OCI-LY1 (cell line): Measurements from ENCODE around the gene POLD3.

Source experiments
- H2AFZ ChIP-seq: fragments of 200-600 bp; sonication (generic), shearing (Covaris generic); 2 replicates; pipeline ENCODE4 v1.6.0; 2014; ENCODE audit warnings: antibody characterized with exemption, mild to moderate bottlenecking, low read length
- H3F3A ChIP-seq: fragments of 200-600 bp; sonication (generic), shearing (Covaris generic); 2 replicates; pipeline ENCODE4 v1.6.0; 2014; ENCODE audit warnings: mild to moderate bottlenecking, antibody characterized with exemption, low read length, moderate library complexity; ENCODE audit not compliant: insufficient read depth
- H3K27ac ChIP-seq: fragments of 200-600 bp; sonication (generic); 2 replicates; pipeline ENCODE4 v1.5.1; 2014; ENCODE audit warnings: low read length, mixed run types, mild to moderate bottlenecking, low read depth; ENCODE audit not compliant: poor library complexity, severe bottlenecking
- H3K27me3 ChIP-seq: fragments of 200-600 bp; sonication (generic); 2 replicates; pipeline ENCODE4 v1.6.0; 2014; ENCODE audit warnings: antibody characterized with exemption, mild to moderate bottlenecking, low read length, moderate library complexity; ENCODE audit not compliant: insufficient read depth
- H3K36me3 ChIP-seq: fragments of 200-600 bp; sonication (generic); 2 replicates; pipeline ENCODE4 v1.6.1; 2014; ENCODE audit warnings: mild to moderate bottlenecking, antibody characterized with exemption, low read length, moderate library complexity, mixed read lengths; ENCODE audit not compliant: insufficient read depth
- H3K4me1 ChIP-seq: fragments of 200-600 bp; sonication (generic); 2 replicates; pipeline ENCODE4 v1.5.1; 2014; ENCODE audit warnings: mild to moderate bottlenecking, low read length, moderate library complexity; ENCODE audit not compliant: insufficient read depth, severe bottlenecking
- H3K4me2 ChIP-seq: fragments of 200-600 bp; sonication (generic), shearing (Covaris generic); 2 replicates; pipeline ENCODE4 v1.6.1; 2014; ENCODE audit warnings: low read length
- H3K4me3 ChIP-seq: fragments of 200-600 bp; sonication (generic); 2 replicates; pipeline ENCODE4 v1.5.1; 2014; ENCODE audit warnings: low read length, low read depth, mild to moderate bottlenecking, mixed read lengths; ENCODE audit not compliant: poor library complexity, severe bottlenecking
- H3K79me2 ChIP-seq: fragments of 200-600 bp; shearing (Covaris generic); 2 replicates; pipeline ENCODE4 v1.6.1; 2016; ENCODE audit warnings: mixed run types, low read length, mixed read lengths; ENCODE audit not compliant: insufficient read depth
- H3K9ac ChIP-seq: fragments of 200-600 bp; sonication (generic), shearing (Covaris generic); 2 replicates; pipeline ENCODE4 v1.6.1; 2014; ENCODE audit warnings: mild to moderate bottlenecking, low read length, mixed read lengths
- H3K9me2 ChIP-seq: fragments of 200-600 bp; sonication (generic), shearing (Covaris generic); 2 replicates; pipeline ENCODE4 v1.6.1; 2014; ENCODE audit warnings: low read depth, mild to moderate bottlenecking, low read length, mixed read lengths
- H3K9me3 ChIP-seq: fragments of 200-600 bp; shearing (Covaris generic); 2 replicates; pipeline ENCODE4 v1.6.1; 2014; ENCODE audit warnings: low read length, mixed read lengths
- H4K20me1 ChIP-seq: fragments of 200-600 bp; sonication (generic), shearing (Covaris generic); 2 replicates; pipeline ENCODE4 v1.6.0; 2016; ENCODE audit warnings: mild to moderate bottlenecking, low read length; ENCODE audit not compliant: insufficient read depth
- EZH2 ChIP-seq: fragments of 200-600 bp; sonication (generic), shearing (Covaris generic); IDR thresholded peaks from 2 replicates; pipeline ENCODE4 v1.8.0; 2017; ENCODE audit warnings: borderline replicate concordance, mixed run types, mild to moderate bottlenecking, antibody characterized with exemption, low read length, moderate library complexity, mixed read lengths
- TF ChIP-seq, protein P1 (sequence below): fragments of 200-600 bp; sonication (generic), shearing (Covaris generic); IDR thresholded peaks from 2 replicates; pipeline ENCODE4 v1.5.1; 2017; ENCODE audit warnings: mild to moderate bottlenecking, antibody characterized with exemption, low read length, moderate library complexity, mixed read lengths

Gene POLD3

DNA sequence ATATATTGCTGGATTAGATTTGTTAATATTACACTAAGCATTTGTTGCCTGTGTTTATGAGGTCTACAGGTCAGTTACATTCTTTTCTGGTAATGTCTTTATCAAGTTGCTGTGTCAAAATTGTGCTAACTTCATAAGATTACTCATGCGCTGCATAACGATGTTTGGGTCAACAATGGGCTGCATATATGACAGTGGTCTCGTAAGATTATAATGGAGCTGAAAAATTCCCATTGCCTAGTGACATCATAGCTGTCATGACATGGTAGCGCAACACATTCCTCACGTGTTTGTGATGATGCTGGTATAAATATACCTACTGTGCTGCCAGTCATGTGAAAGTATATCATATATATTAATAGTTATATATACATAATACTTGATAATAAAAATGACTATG lies 34.2 kb downstream of the POLD3 start:
- Histone ChIP-seq H3K9me2 (no peaks in the 10 kb centered on the region), H4K20me1 (no peaks in the 10 kb centered on the region), H3K27me3 (no peaks in the 10 kb centered on the region), H3K4me1 (no peaks in the 10 kb centered on the region), H2AFZ (no peak overlapping the region), H3K9ac (no peak overlapping the region), H3F3A (no peaks in the 10 kb centered on the region), H3K4me2 (no peak overlapping the region), H3K27ac (no peak overlapping the region), H3K4me3 (no peak overlapping the region), H3K79me2 (no peaks in the 10 kb centered on the region), H3K9me3 (no peaks in the 10 kb centered on the region), H3K36me3 (peaks cover 64% of the 10 kb centered on the region)
- TF ChIP-seq EZH2, result no peak
- TF ChIP-seq, protein P1, sequence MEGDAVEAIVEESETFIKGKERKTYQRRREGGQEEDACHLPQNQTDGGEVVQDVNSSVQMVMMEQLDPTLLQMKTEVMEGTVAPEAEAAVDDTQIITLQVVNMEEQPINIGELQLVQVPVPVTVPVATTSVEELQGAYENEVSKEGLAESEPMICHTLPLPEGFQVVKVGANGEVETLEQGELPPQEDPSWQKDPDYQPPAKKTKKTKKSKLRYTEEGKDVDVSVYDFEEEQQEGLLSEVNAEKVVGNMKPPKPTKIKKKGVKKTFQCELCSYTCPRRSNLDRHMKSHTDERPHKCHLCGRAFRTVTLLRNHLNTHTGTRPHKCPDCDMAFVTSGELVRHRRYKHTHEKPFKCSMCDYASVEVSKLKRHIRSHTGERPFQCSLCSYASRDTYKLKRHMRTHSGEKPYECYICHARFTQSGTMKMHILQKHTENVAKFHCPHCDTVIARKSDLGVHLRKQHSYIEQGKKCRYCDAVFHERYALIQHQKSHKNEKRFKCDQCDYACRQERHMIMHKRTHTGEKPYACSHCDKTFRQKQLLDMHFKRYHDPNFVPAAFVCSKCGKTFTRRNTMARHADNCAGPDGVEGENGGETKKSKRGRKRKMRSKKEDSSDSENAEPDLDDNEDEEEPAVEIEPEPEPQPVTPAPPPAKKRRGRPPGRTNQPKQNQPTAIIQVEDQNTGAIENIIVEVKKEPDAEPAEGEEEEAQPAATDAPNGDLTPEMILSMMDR, result no peak

DNA sequence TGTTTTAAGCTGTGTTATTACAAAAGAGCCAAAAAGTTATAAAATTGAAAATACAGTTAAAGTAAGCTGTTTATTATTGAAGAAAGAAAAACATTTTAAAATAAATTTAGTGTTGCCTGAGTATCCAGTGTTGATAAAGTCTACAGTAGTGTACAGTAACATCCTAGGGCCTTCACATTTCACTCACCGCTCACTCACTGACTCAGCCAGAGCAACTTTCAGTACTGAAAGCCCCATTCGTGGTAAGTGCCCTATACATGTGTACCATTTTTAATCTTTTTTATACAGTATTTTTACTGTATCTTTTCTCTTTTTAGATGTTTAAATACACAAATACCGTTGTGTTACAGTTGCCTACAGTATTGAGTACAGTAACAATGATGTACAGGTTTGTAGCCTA lies 35.0 kb downstream of the POLD3 start:
- H2AFZ ChIP-seq, result no peak overlapping the region
- no peak overlapping the region for H3K4me3 ChIP-seq
- H3K36me3 ChIP-seq, result peaks cover 71% of the 10 kb centered on the region
- H3K9ac ChIP-seq, result no peak overlapping the region
- H3K4me2 ChIP-seq, result no peak overlapping the region
- H3K9me3 ChIP-seq, result no peaks in the 10 kb centered on the region
- no peak overlapping the region for H3K27ac ChIP-seq
- no peaks in the 10 kb centered on the region for H3K9me2 ChIP-seq
- TF ChIP-seq EZH2, result no peak
- TF ChIP-seq, protein P1, result no peak
- H3K27me3 ChIP-seq, result no peaks in the 10 kb centered on the region
- H3K4me1 ChIP-seq, result no peaks in the 10 kb centered on the region
- no peaks in the 10 kb centered on the region for H4K20me1 ChIP-seq
- no peaks in the 10 kb centered on the region for H3K79me2 ChIP-seq
- no peaks in the 10 kb centered on the region for H3F3A ChIP-seq

DNA sequence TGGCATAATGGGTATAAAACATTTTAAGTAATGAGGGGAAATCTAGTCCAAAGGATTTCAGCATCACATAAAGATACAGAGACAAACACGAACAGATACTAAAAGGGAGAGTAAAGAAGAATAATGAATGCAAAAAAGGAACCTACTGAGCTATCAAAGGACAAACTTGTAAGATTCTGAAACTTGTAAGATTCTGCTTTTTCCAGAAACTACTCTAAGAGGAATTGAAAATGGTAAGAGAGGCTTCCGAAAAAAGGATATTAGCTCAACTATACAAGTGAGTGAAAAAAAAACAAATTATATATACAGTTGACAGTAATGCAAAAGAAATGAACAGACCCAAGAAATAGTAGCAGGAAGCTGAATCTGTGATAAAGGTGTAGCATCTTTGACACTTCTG lies 37.7 kb downstream of the POLD3 start:
- H3K4me2 ChIP-seq, result no peak overlapping the region
- TF ChIP-seq, protein P1, result no peak
- TF ChIP-seq EZH2, result no peak
- no peaks in the 10 kb centered on the region for H3F3A ChIP-seq
- H3K9me3 ChIP-seq, result no peaks in the 10 kb centered on the region
- H3K4me1 ChIP-seq, result no peaks in the 10 kb centered on the region
- no peak overlapping the region for H3K27ac ChIP-seq
- H3K79me2 ChIP-seq, result no peaks in the 10 kb centered on the region
- no peak overlapping the region for H3K9ac ChIP-seq
- H3K36me3 ChIP-seq, result peaks cover 80% of the 10 kb centered on the region
- no peaks in the 10 kb centered on the region for H4K20me1 ChIP-seq
- H3K9me2 ChIP-seq, result no peaks in the 10 kb centered on the region
- H2AFZ ChIP-seq, result no peak overlapping the region
- H3K27me3 ChIP-seq, result no peaks in the 10 kb centered on the region
- H3K4me3 ChIP-seq, result no peak overlapping the region
